Activated naive CD8-positive, alpha-beta T cell treated with anti-CD3 and anti-CD28 coated beads, Interleukin-2, amount 50 U/mL, for 24 hours (primary cell): ENCODE data around the gene NPR2.

Experiments
- ATAC-seq: fragments of 150-1000 bp; cut with Tn5 transposase; one replicate; pipeline ENCODE4 v1.10.0; 2021
- DNase-seq: peaks from one replicate; pipeline ENCODE4 v3.0.0; 2021
- H3K27ac Mint-ChIP-seq: one replicate; pipeline ENCODE4 v1.8.0; 2021; ENCODE audit warnings: mild to moderate bottlenecking, mixed read lengths
- H3K27me3 Mint-ChIP-seq: one replicate; pipeline ENCODE4 v1.8.0; 2021; ENCODE audit warnings: mixed read lengths
- H3K36me3 Mint-ChIP-seq: one replicate; pipeline ENCODE4 v1.8.0; 2021; ENCODE audit warnings: low read depth, mixed read lengths
- H3K4me1 Mint-ChIP-seq: one replicate; pipeline ENCODE4 v1.8.0; 2021; ENCODE audit warnings: mixed read lengths
- H3K4me3 Mint-ChIP-seq: one replicate; pipeline ENCODE4 v1.8.0; 2021; ENCODE audit warnings: mild to moderate bottlenecking, moderate library complexity, mixed read lengths
- H3K9me3 Mint-ChIP-seq: one replicate; pipeline ENCODE4 v1.8.0; 2021; ENCODE audit warnings: mixed read lengths

The NPR2 gene

GRCh38 chr9:35798658-35799374, 7.4 kb downstream of the NPR2 start:
- Mint-ChIP-seq H3K4me3 (no peak overlapping the region), H3K36me3 (peaks cover 1% of the 10 kb centered on the region), H3K4me1 (peaks cover 17% of the 10 kb centered on the region), H3K9me3 (no peaks in the 10 kb centered on the region), H3K27ac (peak overlapping the region; percentile 53), H3K27me3 (no peaks in the 10 kb centered on the region)
- ATAC-seq (peak; percentile 98), DNase-seq (no peak)

- Mint-ChIP-seq H3K27ac (no peak overlapping the region), H3K4me3 (no peak overlapping the region), H3K27me3 (no peaks in the 10 kb centered on the region), H3K36me3 (peaks cover 1% of the 10 kb centered on the region), H3K9me3 (no peaks in the 10 kb centered on the region), H3K4me1 (peaks cover 17% of the 10 kb centered on the region)
- ATAC-seq (no peak), DNase-seq (no peak)
Observed at GRCh38 chr9:35800530-35800929, 9.1 kb downstream of the NPR2 start.

GRCh38 chr9:35801328-35802128, 10.1 kb downstream of the NPR2 start:
- H3K27ac Mint-ChIP-seq, result no peak overlapping the region
- H3K27me3 Mint-ChIP-seq, result no peaks in the 10 kb centered on the region
- peaks cover 1% of the 10 kb centered on the region for H3K36me3 Mint-ChIP-seq
- no peaks in the 10 kb centered on the region for H3K9me3 Mint-ChIP-seq
- H3K4me1 Mint-ChIP-seq, result peaks cover 17% of the 10 kb centered on the region
- ATAC-seq (no peak), DNase-seq (no peak)
- H3K4me3 Mint-ChIP-seq, result no peak overlapping the region

GRCh38 chr9:35806101-35806500, 14.7 kb downstream of the NPR2 start:
- Mint-ChIP-seq H3K4me3 (no peak overlapping the region), H3K4me1 (peaks cover 19% of the 10 kb centered on the region), H3K27me3 (no peaks in the 10 kb centered on the region), H3K36me3 (peaks cover 1% of the 10 kb centered on the region), H3K9me3 (no peaks in the 10 kb centered on the region), H3K27ac (no peak overlapping the region)
- no peak for DNase-seq
- ATAC-seq, result no peak

GRCh38 chr9:35808433-35808832, 17.0 kb downstream of the NPR2 start:
- H3K9me3 Mint-ChIP-seq, result no peaks in the 10 kb centered on the region
- peaks cover 42% of the 10 kb centered on the region for H3K4me1 Mint-ChIP-seq
- H3K36me3 Mint-ChIP-seq, result no peaks in the 10 kb centered on the region
- H3K4me3 Mint-ChIP-seq, result no peak overlapping the region
- H3K27me3 Mint-ChIP-seq, result no peaks in the 10 kb centered on the region
- H3K27ac Mint-ChIP-seq, result no peak overlapping the region
- DNase-seq, result no peak
- no peak for ATAC-seq

GRCh38 chr9:35810122-35810521, 18.7 kb downstream of the NPR2 start:
- no peak for ATAC-seq
- no peak overlapping the region for H3K27ac Mint-ChIP-seq
- H3K4me3 Mint-ChIP-seq, result no peak overlapping the region
- no peaks in the 10 kb centered on the region for H3K9me3 Mint-ChIP-seq
- H3K27me3 Mint-ChIP-seq, result no peaks in the 10 kb centered on the region
- peaks cover 51% of the 10 kb centered on the region for H3K4me1 Mint-ChIP-seq
- DNase-seq, result no peak
- H3K36me3 Mint-ChIP-seq, result no peaks in the 10 kb centered on the region

- H3K4me3 Mint-ChIP-seq, result peak overlapping the region; percentile 80
- ATAC-seq (no peak), DNase-seq (no peak)
- H3K4me1 Mint-ChIP-seq, result peaks cover 57% of the 10 kb centered on the region
- H3K27ac Mint-ChIP-seq, result peak overlapping the region; percentile 92
- H3K36me3 Mint-ChIP-seq, result no peaks in the 10 kb centered on the region
- H3K27me3 Mint-ChIP-seq, result no peaks in the 10 kb centered on the region
- H3K9me3 Mint-ChIP-seq, result no peaks in the 10 kb centered on the region
Observed at GRCh38 chr9:35811381-35812024, 20.1 kb downstream of the NPR2 start.

GRCh38 chr9:35812025-35812602, 20.7 kb downstream of the NPR2 start, which contains the start of gene SPAG8:
Gene SPAG8, minus strand, starts transcription at chr9:35812262. Its CDS starts 115 bp downstream, at chr9:35812147.
- DNase-seq, result peak; percentile 92
- Mint-ChIP-seq H3K36me3 (no peaks in the 10 kb centered on the region), H3K4me1 (peaks cover 53% of the 10 kb centered on the region), H3K4me3 (peak within 1 kb of the TSS; percentile 80), H3K27me3 (no peaks in the 10 kb centered on the region), H3K27ac (peak within 1 kb of the TSS; percentile 92), H3K9me3 (no peaks in the 10 kb centered on the region)
- ATAC-seq, result peak; percentile 82

GRCh38 chr9:35813434-35814105, 22.2 kb downstream of the NPR2 start:
- Mint-ChIP-seq H3K36me3 (no peaks in the 10 kb centered on the region), H3K4me3 (peak overlapping the region; percentile 93), H3K4me1 (peaks cover 53% of the 10 kb centered on the region), H3K9me3 (no peaks in the 10 kb centered on the region), H3K27me3 (no peaks in the 10 kb centered on the region), H3K27ac (peak overlapping the region; percentile 98)
- DNase-seq (no peak), ATAC-seq (no peak)

- Mint-ChIP-seq H3K27me3 (no peaks in the 10 kb centered on the region), H3K36me3 (no peaks in the 10 kb centered on the region), H3K4me1 (peaks cover 53% of the 10 kb centered on the region), H3K27ac (peak overlapping the region; percentile 98), H3K4me3 (peak overlapping the region; percentile 93), H3K9me3 (no peaks in the 10 kb centered on the region)
- peak; percentile 0 for ATAC-seq
- DNase-seq, result peak; percentile 59
Observed at GRCh38 chr9:35814106-35814840, 22.9 kb downstream of the NPR2 start.

GRCh38 chr9:35814841-35815543, 23.6 kb downstream of the NPR2 start, which contains the start of gene HINT2:
Gene HINT2, minus strand, starts transcription at chr9:35815042. Its CDS starts 63 bp downstream, at chr9:35814979.
- H3K4me3 Mint-ChIP-seq, result peak within 1 kb of the TSS; percentile 93
- no peaks in the 10 kb centered on the region for H3K36me3 Mint-ChIP-seq
- no peaks in the 10 kb centered on the region for H3K9me3 Mint-ChIP-seq
- peak; percentile 86 for ATAC-seq
- H3K4me1 Mint-ChIP-seq, result peaks cover 46% of the 10 kb centered on the region
- DNase-seq, result peak; percentile 96
- H3K27me3 Mint-ChIP-seq, result no peaks in the 10 kb centered on the region
- H3K27ac Mint-ChIP-seq, result peak within 1 kb of the TSS; percentile 98

- DNase-seq, result no peak
- no peaks in the 10 kb centered on the region for H3K9me3 Mint-ChIP-seq
- no peaks in the 10 kb centered on the region for H3K36me3 Mint-ChIP-seq
- H3K27me3 Mint-ChIP-seq, result no peaks in the 10 kb centered on the region
- peaks cover 31% of the 10 kb centered on the region for H3K4me1 Mint-ChIP-seq
- no peak for ATAC-seq
- no peak overlapping the region for H3K4me3 Mint-ChIP-seq
- no peak overlapping the region for H3K27ac Mint-ChIP-seq
Observed at GRCh38 chr9:35816708-35817107, 25.3 kb downstream of the NPR2 start.

- no peaks in the 10 kb centered on the region for H3K9me3 Mint-ChIP-seq
- ATAC-seq (no peak), DNase-seq (no peak)
- no peaks in the 10 kb centered on the region for H3K36me3 Mint-ChIP-seq
- no peak overlapping the region for H3K4me3 Mint-ChIP-seq
- no peaks in the 10 kb centered on the region for H3K27me3 Mint-ChIP-seq
- H3K4me1 Mint-ChIP-seq, result peaks cover 16% of the 10 kb centered on the region
- H3K27ac Mint-ChIP-seq, result no peak overlapping the region
Observed at GRCh38 chr9:35818341-35818740, 26.9 kb downstream of the NPR2 start.
